Right cardiac atrium (tissue), 5 donors: ENCODE measurements around the gene IL18. TPM values are rescaled to one million over a fixed set of nuclear protein-coding genes. Genes with fewer than 3 reads are reported as not detected.

ENCODE experiments used
- polyA plus RNA-seq: library from polyadenylated mRNA; stranded (reverse); fragments of 200-250 nt; gene quantifications from one replicate; pipeline ENCODE4 v1.2.3, GENCODE V29; 2013
- total RNA-seq, 4 donors: library from RNA; stranded (reverse); fragmentation: NEBNext Ultra II Directional; extraction: Animal tissue kit (Norgen Biotek cat#: 25700); gene quantifications; one replicate each; pipeline ENCODE4 v1.2.1, GENCODE V29; 2021
- donor health status: healthy with polysubstance abuse.
- donor health status: DM: no; HTN: yes; CAD: no.
- donor health status: DM: no; HTN: no; CAD: no.
- donor health status: DM: no; HTN: yes; CAD: no; lungs with severe emphysema.
- donor health status: DM: yes; HTN: yes; CAD: no.

Gene IL18
- total and polyA plus RNA-seq, 5 donors: 2.9 to 4.9 (median 4.2) TPM

Other genes with a start within 250 kb of the IL18 start
- gene C11orf52, start 245.2 kb downstream of the IL18 start, total RNA-seq: 1 to 10 TPM; 2.2 to 5.5 (median 2.6) TPM
- gene C11orf52, start 245.2 kb downstream of the IL18 start, polyA plus RNA-seq: 4.1 TPM
- gene DIXDC1, start 226.8 kb downstream of the IL18 start, total RNA-seq: 10 to 100 TPM; 23.1 to 34.8 (median 26.3) TPM
- gene DIXDC1, start 226.8 kb downstream of the IL18 start, polyA plus RNA-seq: 9.1 TPM
- gene DLAT, start 138.7 kb downstream of the IL18 start, total RNA-seq: 100 to 1,000 TPM in 2 of 4 donors, 10 to 100 TPM in 2; 91.4 to 117 (median 102) TPM
- 53.7 TPM for gene DLAT, start 138.7 kb downstream of the IL18 start, polyA plus RNA-seq
- gene PIH1D2, start 90.1 kb downstream of the IL18 start, total RNA-seq: 1 to 10 TPM; 1.2 to 1.8 (median 1.6) TPM
- gene PIH1D2, start 90.1 kb downstream of the IL18 start, polyA plus RNA-seq: 1.8 TPM
- 1 to 10 TPM; 8.0 to 9.8 (median 8.3) TPM for gene NKAPD1, start 89.8 kb downstream of the IL18 start, total RNA-seq
- gene NKAPD1, start 89.8 kb downstream of the IL18 start, polyA plus RNA-seq: 5.0 TPM
- 100 to 1,000 TPM in 1 of 4 donors, 10 to 100 TPM in 3; 88.8 to 108 (median 90.9) TPM for gene TIMM8B, start 77.3 kb downstream of the IL18 start, total RNA-seq
- gene TIMM8B, start 77.3 kb downstream of the IL18 start, polyA plus RNA-seq: 167 TPM
- 100 to 1,000 TPM; 137 to 205 (median 167) TPM for gene SDHD, start 77.2 kb downstream of the IL18 start, total RNA-seq
- gene SDHD, start 77.2 kb downstream of the IL18 start, polyA plus RNA-seq: 258 TPM
- gene TEX12, start 3.3 kb upstream of the IL18 start, total RNA-seq: 1 to 10 TPM in 1 of 4 donors, not detected in 3; 1.1 TPM
- gene TEX12, start 3.3 kb upstream of the IL18 start, polyA plus RNA-seq: 0.20 TPM
- gene BCO2, start 11.4 kb upstream of the IL18 start, total RNA-seq: 100 to 1,000 TPM in 2 of 4 donors, 10 to 100 TPM in 2; 78.3 to 147 (median 96.8) TPM
- gene BCO2, start 11.4 kb upstream of the IL18 start, polyA plus RNA-seq: 70.8 TPM
- gene PTS, start 62.3 kb upstream of the IL18 start, total RNA-seq: 10 to 100 TPM; 22.9 to 28.3 (median 26.7) TPM
- 40.7 TPM for gene PTS, start 62.3 kb upstream of the IL18 start, polyA plus RNA-seq
- not detected for gene PLET1, start 96.8 kb upstream of the IL18 start, total RNA-seq
- gene PLET1, start 96.8 kb upstream of the IL18 start, polyA plus RNA-seq: not detected